Lower leg skin (tissue), 4 donors: Measurements from ENCODE around the gene EPC2. TPM values are rescaled to one million over a fixed set of nuclear protein-coding genes. Genes with fewer than 3 reads are reported as not detected.

ENCODE experiments used
- DNase-seq, 2 donors: peaks; one replicate each; pipeline ENCODE4 v3.0.0-alpha.2; 2019; ENCODE audit warnings: low spot score in 2 of 2
- H3K4me3 ChIP-seq: fragments of 200-600 bp; sonication (generic); 2 replicates; pipeline ENCODE4 v1.5.1; 2017; ENCODE audit warnings: mild to moderate bottlenecking, low read depth; ENCODE audit not compliant: poor library complexity, severe bottlenecking
- POLR2A ChIP-seq, 2 donors: fragments of 450-650 bp; IDR thresholded peaks; one replicate each; pipeline ENCODE4 v1.6.1; 2016 to 2017; ENCODE audit warnings: antibody characterized with exemption in 2 of 2, mild to moderate bottlenecking in 1 of 2, moderate library complexity in 1 of 2
- WGBS, 2 donors: methylation state at CpG; one replicate each; pipeline ENCODE4 v1.1.5; 2018; 5-methylcytosine and 5-hydroxymethylcytosine counted together
- intact Hi-C: fragments of 100-400 bp; cut with DNase I; formaldehyde crosslinking; loops from one replicate; pipeline ENCODE4 v1.15.0; 2023; ENCODE audit warnings: low total_unique reads
- total RNA-seq, 4 donors: library from RNA; depleted of rRNA; stranded (reverse); fragments of >200 nt; gene quantifications; one replicate each; pipeline ENCODE4 v1.1.0, GENCODE V29; 2016
- TF ChIP-seq, protein P1 (sequence below), 3 donors: fragments of 450-650 bp; IDR thresholded peaks; one replicate each; pipeline ENCODE4 v1.5.1; 2016; ENCODE audit warnings: antibody characterized with exemption in 3 of 3, mild to moderate bottlenecking in 3 of 3, moderate library complexity in 2 of 3

Gene EPC2
- total RNA-seq, 4 donors from 2014 or later: 15.4 to 25.3 (median 24.0) TPM

DNA sequence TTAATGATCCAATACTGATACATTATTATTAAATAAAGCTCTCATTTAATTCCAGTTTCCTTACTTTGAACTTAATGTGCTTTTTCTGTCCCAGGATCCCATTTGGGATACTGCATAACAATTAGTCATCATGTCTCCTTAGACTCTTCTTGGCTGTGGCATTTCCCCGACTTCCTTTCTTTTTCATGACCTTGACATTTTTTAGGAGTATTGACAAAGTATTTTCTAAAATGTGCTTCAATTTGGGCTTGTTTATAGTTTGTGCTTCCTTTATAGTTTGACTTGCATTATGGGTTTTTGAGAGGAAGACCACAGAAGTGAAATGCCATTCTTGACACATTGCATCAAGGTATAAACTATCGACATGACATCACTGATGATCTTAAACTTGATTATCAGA, 184.4 kb downstream of the EPC2 start:
- intact Hi-C loops: no loop called here
- H3K4me3 ChIP-seq: no peak overlapping the region
- 76 to 79% methylated on average over 2 of the region's 2 CpGs for WGBS, 2 donors
- TF ChIP-seq, protein P1, sequence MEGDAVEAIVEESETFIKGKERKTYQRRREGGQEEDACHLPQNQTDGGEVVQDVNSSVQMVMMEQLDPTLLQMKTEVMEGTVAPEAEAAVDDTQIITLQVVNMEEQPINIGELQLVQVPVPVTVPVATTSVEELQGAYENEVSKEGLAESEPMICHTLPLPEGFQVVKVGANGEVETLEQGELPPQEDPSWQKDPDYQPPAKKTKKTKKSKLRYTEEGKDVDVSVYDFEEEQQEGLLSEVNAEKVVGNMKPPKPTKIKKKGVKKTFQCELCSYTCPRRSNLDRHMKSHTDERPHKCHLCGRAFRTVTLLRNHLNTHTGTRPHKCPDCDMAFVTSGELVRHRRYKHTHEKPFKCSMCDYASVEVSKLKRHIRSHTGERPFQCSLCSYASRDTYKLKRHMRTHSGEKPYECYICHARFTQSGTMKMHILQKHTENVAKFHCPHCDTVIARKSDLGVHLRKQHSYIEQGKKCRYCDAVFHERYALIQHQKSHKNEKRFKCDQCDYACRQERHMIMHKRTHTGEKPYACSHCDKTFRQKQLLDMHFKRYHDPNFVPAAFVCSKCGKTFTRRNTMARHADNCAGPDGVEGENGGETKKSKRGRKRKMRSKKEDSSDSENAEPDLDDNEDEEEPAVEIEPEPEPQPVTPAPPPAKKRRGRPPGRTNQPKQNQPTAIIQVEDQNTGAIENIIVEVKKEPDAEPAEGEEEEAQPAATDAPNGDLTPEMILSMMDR (IDR thresholded peaks at IDR 0.05): no peak
- no peak for TF ChIP-seq POLR2A (IDR thresholded peaks at IDR 0.05)
- DNase-seq: no peak

DNA sequence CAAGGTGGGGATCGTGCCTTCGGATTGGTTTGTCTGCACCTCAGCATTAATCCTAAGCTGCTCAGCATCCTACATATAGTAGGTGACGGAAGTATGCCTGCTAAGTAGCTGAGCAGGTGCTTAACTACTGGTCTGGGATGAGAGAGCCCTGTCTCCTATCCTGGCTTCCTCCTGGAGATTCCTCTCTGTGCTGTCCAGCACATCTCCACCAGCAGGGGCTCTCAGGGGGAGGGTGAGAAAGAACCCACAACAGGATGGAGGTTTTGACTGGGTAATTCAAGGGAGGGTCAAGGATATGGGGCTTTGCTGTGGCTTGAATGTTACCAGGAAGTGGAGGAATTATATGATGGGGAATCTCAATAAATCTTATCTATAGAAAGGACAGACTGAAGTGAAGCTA, 185.1 kb downstream of the EPC2 start:
- intact Hi-C loops: no loop called here
- no peak for DNase-seq
- H3K4me3 ChIP-seq: no peak overlapping the region
- no peak for TF ChIP-seq POLR2A (IDR thresholded peaks at IDR 0.05)
- TF ChIP-seq, protein P1 (IDR thresholded peaks at IDR 0.05): no peak
- WGBS, 2 donors: 79 to 81% methylated on average over 3 of the region's 3 CpGs

DNA sequence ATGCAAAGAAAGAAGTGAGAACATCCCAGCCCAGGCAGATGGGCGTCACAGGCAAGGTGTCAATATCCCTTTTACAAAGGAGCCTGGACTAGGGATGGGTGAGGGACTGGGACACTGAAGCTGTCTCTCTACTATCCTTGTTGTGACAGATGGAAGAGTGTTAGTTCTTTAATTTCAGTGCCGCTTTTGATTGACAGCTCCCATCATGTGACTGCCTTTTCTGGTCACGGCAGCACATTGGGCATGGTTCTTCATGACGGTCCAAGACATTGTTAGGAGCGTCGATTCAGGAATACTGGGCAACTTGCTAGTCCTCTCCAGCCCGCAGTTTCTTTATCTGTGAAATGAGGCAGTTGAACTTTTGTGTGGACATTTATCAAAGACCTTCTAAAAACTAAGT, 188.1 kb downstream of the EPC2 start:
- no peak for TF ChIP-seq POLR2A (IDR thresholded peaks at IDR 0.05)
- TF ChIP-seq, protein P1 (IDR thresholded peaks at IDR 0.05): no peak
- no peak for DNase-seq
- no peak overlapping the region for H3K4me3 ChIP-seq
- intact Hi-C loops: no loop called here
- WGBS, 2 donors: 86 to 89% methylated on average over 7 of the region's 7 CpGs

Other genes with a start within 250 kb of the EPC2 start
- 1 to 10 TPM in 3 of 4 donors, under 1 TPM in 1; 0.99 to 1.9 (median 1.3) TPM for gene KIF5C, start 230.5 kb downstream of the EPC2 start, total RNA-seq